Liver (tissue), 9 donors: ENCODE data around the gene FBXO47. TPM values are rescaled to one million over a fixed set of nuclear protein-coding genes. Genes with fewer than 3 reads are reported as not detected.

Source experiments
- DNase-seq: peaks from one replicate; pipeline ENCODE4 v3.0.0-alpha.2; 2017; ENCODE audit warnings: low spot score
- H3K27ac ChIP-seq, 2 donors: one replicate each; pipeline ENCODE4 v1.7.0; 2013; ENCODE audit warnings: inconsistent platforms in 2 of 2, low read length in 2 of 2, control low read depth in 1 of 2, low read depth in 1 of 2, mild to moderate bottlenecking in 1 of 2
- H3K27me3 ChIP-seq, 4 donors: one replicate each; pipeline versions ENCODE4 v1.6.1 to v1.7.0; 2013; ENCODE audit warnings: low read length in 3 of 4, inconsistent platforms in 1 of 4, mild to moderate bottlenecking in 1 of 4, moderate library complexity in 1 of 4; ENCODE audit not compliant: control insufficient read depth in 4 of 4, insufficient read depth in 4 of 4
- H3K36me3 ChIP-seq, 4 donors: one replicate each; pipeline versions ENCODE4 v1.6.1 to v1.7.0; 2013; ENCODE audit warnings: low read length in 3 of 4, mild to moderate bottlenecking in 3 of 4, low read depth in 1 of 4, moderate library complexity in 1 of 4; ENCODE audit not compliant: control insufficient read depth in 4 of 4, insufficient read depth in 3 of 4
- H3K4me1 ChIP-seq, 4 donors: one replicate each; pipeline versions ENCODE4 v1.6.1 to v1.7.0; 2013; ENCODE audit warnings: low read length in 3 of 4, mild to moderate bottlenecking in 3 of 4, moderate library complexity in 1 of 4; ENCODE audit not compliant: control insufficient read depth in 4 of 4, insufficient read depth in 4 of 4
- H3K4me3 ChIP-seq, 3 donors: one replicate each; pipeline versions ENCODE4 v1.6.1 to v1.7.0; 2013; ENCODE audit warnings: low read length in 3 of 3, control low read depth in 1 of 3, low read depth in 1 of 3, mild to moderate bottlenecking in 1 of 3
- H3K9ac ChIP-seq, 2 donors: one replicate each; pipeline ENCODE4 v1.7.0; 2013; ENCODE audit warnings: low read length in 2 of 2, mild to moderate bottlenecking in 2 of 2, moderate library complexity in 2 of 2, control low read depth in 1 of 2, low read depth in 1 of 2
- H3K9me3 ChIP-seq, 4 donors: one replicate each; pipeline versions ENCODE4 v1.6.1 to v1.7.0; 2013; ENCODE audit warnings: low read length in 3 of 4; ENCODE audit not compliant: control insufficient read depth in 4 of 4
- ATF3 ChIP-seq: IDR thresholded peaks from 2 replicates; pipeline ENCODE4 v1.6.1; 2016; ENCODE audit warnings: antibody characterized with exemption
- CTCF ChIP-seq: fragments of 150-350 bp; IDR thresholded peaks from 2 replicates; pipeline ENCODE4 v1.5.1; 2017; ENCODE audit warnings: improper control_type of control experiment, low read depth, low read length; ENCODE audit not compliant: missing input control
- GABPA ChIP-seq, 2 donors: IDR thresholded peaks in 1 of 2; conservative IDR thresholded peaks in 1 of 2; 2 replicates each; pipeline ENCODE4 v1.6.1; 2016; ENCODE audit warnings: antibody characterized with exemption in 2 of 2, mild to moderate bottlenecking in 1 of 2, moderate library complexity in 1 of 2
- HNF4A ChIP-seq, 2 donors: conservative IDR thresholded peaks; 2 replicates each; pipeline ENCODE4 v1.6.1; 2016; ENCODE audit warnings: antibody characterized with exemption in 2 of 2, mild to moderate bottlenecking in 2 of 2
- HNF4G ChIP-seq: IDR thresholded peaks from 2 replicates; pipeline ENCODE4 v1.6.1; 2016; ENCODE audit warnings: antibody characterized with exemption
- JUND ChIP-seq, 2 donors: IDR thresholded peaks; 2 replicates each; pipeline ENCODE4 v1.6.1; 2016; ENCODE audit warnings: antibody characterized with exemption in 2 of 2
- NR2F2 ChIP-seq: IDR thresholded peaks from 2 replicates; pipeline ENCODE4 v1.6.1; 2016; ENCODE audit warnings: antibody characterized with exemption
- RAD21 ChIP-seq, 2 donors: IDR thresholded peaks; 2 replicates each; pipeline ENCODE4 v1.6.1; 2016; ENCODE audit warnings: antibody characterized with exemption in 2 of 2, mild to moderate bottlenecking in 2 of 2
- RXRA ChIP-seq, 2 donors: IDR thresholded peaks; 2 replicates each; pipeline ENCODE4 v1.6.1; 2017 to 2018; ENCODE audit warnings: antibody characterized with exemption in 2 of 2, mild to moderate bottlenecking in 1 of 2
- SP1 ChIP-seq: IDR thresholded peaks from 2 replicates; pipeline ENCODE4 v1.6.1; 2018; ENCODE audit warnings: antibody characterized with exemption, mild to moderate bottlenecking
- YY1 ChIP-seq: IDR thresholded peaks from 2 replicates; pipeline ENCODE4 v1.6.1; 2016; ENCODE audit warnings: antibody characterized with exemption, mild to moderate bottlenecking
- WGBS: extraction: QIAGEN DNeasy Blood & Tissue Kit; methylation state at CpG from one replicate; pipeline ENCODE4 v1.1.7; 2013; 5-methylcytosine and 5-hydroxymethylcytosine counted together
- polyA plus RNA-seq, 2 donors: library from polyadenylated mRNA; stranded (reverse) in 1 of 2; unstranded in 1 of 2; fragments of 200-250 nt in 1 of 2; fragments of >200 nt in 1 of 2; fragmentation: Nextera tagmentation in 1 of 2; extraction: Ambion mirVana in 1 of 2; gene quantifications; one replicate each; pipeline versions ENCODE4 v1.2.1 to v1.2.3, GENCODE V29; 2013 to 2015
- total RNA-seq, 2 donors: library from RNA; depleted of rRNA; stranded (reverse); fragments of >200 nt; gene quantifications; one replicate each; pipeline ENCODE4 v1.2.3, GENCODE V29; 2014
- TF ChIP-seq, protein P1 (sequence below): IDR thresholded peaks from 2 replicates; pipeline ENCODE4 v1.6.1; 2016; ENCODE audit warnings: antibody characterized with exemption, mild to moderate bottlenecking
- TF ChIP-seq, protein P2 (sequence below): IDR thresholded peaks from 2 replicates; pipeline ENCODE4 v1.6.1; 2016; ENCODE audit warnings: antibody characterized with exemption
- donor health status: healthy.
- donor health status: healthy.
- donor health status: healthy.
- donor health status: healthy.
- donor health status: healthy.

Gene FBXO47
- total and polyA plus RNA-seq, 4 donors = not detected

- Histone ChIP-seq H3K4me1 (peaks cover 24 to 59% (median 50%) of the 10 kb centered on the region in 4 donors), H3K9me3 (no peaks in the 10 kb centered on the region), H3K27ac (peak overlapping the region; percentile 44 to 76), H3K27me3 (no peaks in the 10 kb centered on the region), H3K36me3 (peaks cover 0 to 6% (median 3%) of the 10 kb centered on the region in 4 donors), H3K9ac (no peak overlapping the region), H3K4me3 (no peak overlapping the region)
- 52% methylated on average over 9 of the region's 9 CpGs for WGBS
- DNase-seq = no peak
- TF ChIP-seq, protein P1, sequence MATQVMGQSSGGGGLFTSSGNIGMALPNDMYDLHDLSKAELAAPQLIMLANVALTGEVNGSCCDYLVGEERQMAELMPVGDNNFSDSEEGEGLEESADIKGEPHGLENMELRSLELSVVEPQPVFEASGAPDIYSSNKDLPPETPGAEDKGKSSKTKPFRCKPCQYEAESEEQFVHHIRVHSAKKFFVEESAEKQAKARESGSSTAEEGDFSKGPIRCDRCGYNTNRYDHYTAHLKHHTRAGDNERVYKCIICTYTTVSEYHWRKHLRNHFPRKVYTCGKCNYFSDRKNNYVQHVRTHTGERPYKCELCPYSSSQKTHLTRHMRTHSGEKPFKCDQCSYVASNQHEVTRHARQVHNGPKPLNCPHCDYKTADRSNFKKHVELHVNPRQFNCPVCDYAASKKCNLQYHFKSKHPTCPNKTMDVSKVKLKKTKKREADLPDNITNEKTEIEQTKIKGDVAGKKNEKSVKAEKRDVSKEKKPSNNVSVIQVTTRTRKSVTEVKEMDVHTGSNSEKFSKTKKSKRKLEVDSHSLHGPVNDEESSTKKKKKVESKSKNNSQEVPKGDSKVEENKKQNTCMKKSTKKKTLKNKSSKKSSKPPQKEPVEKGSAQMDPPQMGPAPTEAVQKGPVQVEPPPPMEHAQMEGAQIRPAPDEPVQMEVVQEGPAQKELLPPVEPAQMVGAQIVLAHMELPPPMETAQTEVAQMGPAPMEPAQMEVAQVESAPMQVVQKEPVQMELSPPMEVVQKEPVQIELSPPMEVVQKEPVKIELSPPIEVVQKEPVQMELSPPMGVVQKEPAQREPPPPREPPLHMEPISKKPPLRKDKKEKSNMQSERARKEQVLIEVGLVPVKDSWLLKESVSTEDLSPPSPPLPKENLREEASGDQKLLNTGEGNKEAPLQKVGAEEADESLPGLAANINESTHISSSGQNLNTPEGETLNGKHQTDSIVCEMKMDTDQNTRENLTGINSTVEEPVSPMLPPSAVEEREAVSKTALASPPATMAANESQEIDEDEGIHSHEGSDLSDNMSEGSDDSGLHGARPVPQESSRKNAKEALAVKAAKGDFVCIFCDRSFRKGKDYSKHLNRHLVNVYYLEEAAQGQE = no peak
- no peak for TF ChIP-seq JUND (IDR thresholded peaks at IDR 0.05)
These were observed 68.9 kb downstream of the FBXO47 start for GRCh38 chr17:38898291-38898679.

GRCh38 chr17:38897671-38898290, 69.4 kb downstream of the FBXO47 start:
- DNase-seq = no peak
- Histone ChIP-seq H3K9me3 (no peaks in the 10 kb centered on the region), H3K27ac (peak overlapping the region; percentile 44 to 76), H3K9ac (no peak overlapping the region), H3K4me3 (no peak overlapping the region), H3K27me3 (no peaks in the 10 kb centered on the region), H3K4me1 (peaks cover 26 to 64% (median 55%) of the 10 kb centered on the region in 4 donors), H3K36me3 (peaks cover 0 to 6% (median 3%) of the 10 kb centered on the region in 4 donors)
- 50% methylated on average over 12 of the region's 12 CpGs for WGBS
- TF ChIP-seq NR2F2 (peak; percentile 98), SP1 (peak; percentile 37), HNF4G (peak; percentile 58), YY1 (no peak), HNF4A (conservative IDR thresholded peaks at IDR 0.05) (peak; percentile 84 to 89), GABPA (IDR thresholded peaks at IDR 0.05 in 1 of 2, conservative IDR thresholded peaks at IDR 0.05 in 1 of 2) (no peak), RXRA (IDR thresholded peaks at IDR 0.05) (peak; percentile 73 to 77), ATF3 (no peak), RAD21 (IDR thresholded peaks at IDR 0.05) (no peak), CTCF (no peak), JUND (IDR thresholded peaks at IDR 0.05) (no peak)
- TF ChIP-seq, protein P1 = no peak
- TF ChIP-seq, protein P2, sequence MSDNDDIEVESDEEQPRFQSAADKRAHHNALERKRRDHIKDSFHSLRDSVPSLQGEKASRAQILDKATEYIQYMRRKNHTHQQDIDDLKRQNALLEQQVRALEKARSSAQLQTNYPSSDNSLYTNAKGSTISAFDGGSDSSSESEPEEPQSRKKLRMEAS = no peak
